ENCODE data around the gene PACS2. TPM values are rescaled to one million over a fixed set of nuclear protein-coding genes. Genes with fewer than 3 reads are reported as not detected.

The PACS2 gene
- polyA plus RNA-seq, 1 of the 3 experiments (the other 2 are of a cell fraction), result 42.7 TPM

DNA sequence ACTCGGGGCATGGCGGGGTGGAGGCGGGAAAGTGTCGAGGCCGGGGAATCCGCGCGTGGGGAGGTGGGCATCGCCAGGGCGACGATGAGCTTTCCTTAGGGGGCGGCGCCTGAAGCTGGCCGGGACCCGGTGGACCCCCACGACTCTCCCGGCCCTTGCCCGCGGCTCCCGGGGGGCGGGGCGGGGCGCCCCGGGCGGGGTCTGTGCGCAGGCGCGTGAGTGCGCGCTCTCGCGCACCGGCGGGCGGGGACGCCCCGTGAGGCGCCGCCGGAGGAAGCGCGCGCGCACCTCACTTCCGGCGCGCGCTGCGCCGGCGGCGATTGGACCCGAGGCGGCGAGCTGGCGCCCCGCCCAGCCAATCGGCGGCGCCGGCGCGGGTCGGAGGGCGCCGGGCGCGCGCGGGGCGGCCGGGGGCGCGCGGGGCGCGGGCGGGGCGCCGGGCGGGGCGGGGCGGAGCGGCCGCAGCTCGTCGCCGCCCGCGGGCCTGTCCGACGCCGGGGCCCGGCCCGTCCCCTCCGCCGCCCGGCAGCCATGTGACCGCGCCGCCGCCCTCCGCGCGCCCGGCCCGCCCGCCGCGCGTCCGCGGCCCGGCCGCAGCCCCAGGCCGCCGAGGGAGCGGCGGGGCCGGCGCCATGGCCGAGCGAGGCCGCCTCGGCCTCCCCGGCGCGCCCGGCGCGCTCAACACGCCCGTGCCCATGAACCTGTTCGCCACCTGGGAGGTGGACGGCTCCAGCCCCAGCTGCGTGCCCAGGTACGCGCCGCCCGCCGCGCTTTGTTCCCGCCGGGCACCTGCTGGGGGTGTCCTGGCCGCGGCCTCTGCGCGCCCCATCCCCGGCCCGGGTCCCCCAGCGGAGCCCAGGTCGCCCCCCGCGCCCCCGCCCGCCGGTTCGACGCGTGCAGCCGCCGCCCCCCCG is at the start of gene PACS2 (continued):
- TF ChIP-seq EZH2phosphoT487 (IDR thresholded peaks at IDR 0.05; ENCODE audit: borderline replicate concordance, low read depth) (no peak), MXI1 (IDR thresholded peaks at IDR 0.05; ENCODE audit: low read depth, low read length) (peak; percentile 20; the same call in 1 of the 2 replicates), TAF1 (IDR thresholded peaks at IDR 0.05; ENCODE audit: borderline replicate concordance, low read depth, low read length) (no peak), GATA2 (CRISPR knock-in tag; IDR thresholded peaks at IDR 0.05) (no peak), YY1 (IDR thresholded peaks at IDR 0.05; ENCODE audit: low read depth) (no peak), TCF12 (IDR thresholded peaks at IDR 0.05) (no peak)
- TF ChIP-seq, protein P1, sequence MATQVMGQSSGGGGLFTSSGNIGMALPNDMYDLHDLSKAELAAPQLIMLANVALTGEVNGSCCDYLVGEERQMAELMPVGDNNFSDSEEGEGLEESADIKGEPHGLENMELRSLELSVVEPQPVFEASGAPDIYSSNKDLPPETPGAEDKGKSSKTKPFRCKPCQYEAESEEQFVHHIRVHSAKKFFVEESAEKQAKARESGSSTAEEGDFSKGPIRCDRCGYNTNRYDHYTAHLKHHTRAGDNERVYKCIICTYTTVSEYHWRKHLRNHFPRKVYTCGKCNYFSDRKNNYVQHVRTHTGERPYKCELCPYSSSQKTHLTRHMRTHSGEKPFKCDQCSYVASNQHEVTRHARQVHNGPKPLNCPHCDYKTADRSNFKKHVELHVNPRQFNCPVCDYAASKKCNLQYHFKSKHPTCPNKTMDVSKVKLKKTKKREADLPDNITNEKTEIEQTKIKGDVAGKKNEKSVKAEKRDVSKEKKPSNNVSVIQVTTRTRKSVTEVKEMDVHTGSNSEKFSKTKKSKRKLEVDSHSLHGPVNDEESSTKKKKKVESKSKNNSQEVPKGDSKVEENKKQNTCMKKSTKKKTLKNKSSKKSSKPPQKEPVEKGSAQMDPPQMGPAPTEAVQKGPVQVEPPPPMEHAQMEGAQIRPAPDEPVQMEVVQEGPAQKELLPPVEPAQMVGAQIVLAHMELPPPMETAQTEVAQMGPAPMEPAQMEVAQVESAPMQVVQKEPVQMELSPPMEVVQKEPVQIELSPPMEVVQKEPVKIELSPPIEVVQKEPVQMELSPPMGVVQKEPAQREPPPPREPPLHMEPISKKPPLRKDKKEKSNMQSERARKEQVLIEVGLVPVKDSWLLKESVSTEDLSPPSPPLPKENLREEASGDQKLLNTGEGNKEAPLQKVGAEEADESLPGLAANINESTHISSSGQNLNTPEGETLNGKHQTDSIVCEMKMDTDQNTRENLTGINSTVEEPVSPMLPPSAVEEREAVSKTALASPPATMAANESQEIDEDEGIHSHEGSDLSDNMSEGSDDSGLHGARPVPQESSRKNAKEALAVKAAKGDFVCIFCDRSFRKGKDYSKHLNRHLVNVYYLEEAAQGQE (IDR thresholded peaks at IDR 0.05; ENCODE audit: low read depth, low read length), result no peak
- TF ChIP-seq, protein P2, sequence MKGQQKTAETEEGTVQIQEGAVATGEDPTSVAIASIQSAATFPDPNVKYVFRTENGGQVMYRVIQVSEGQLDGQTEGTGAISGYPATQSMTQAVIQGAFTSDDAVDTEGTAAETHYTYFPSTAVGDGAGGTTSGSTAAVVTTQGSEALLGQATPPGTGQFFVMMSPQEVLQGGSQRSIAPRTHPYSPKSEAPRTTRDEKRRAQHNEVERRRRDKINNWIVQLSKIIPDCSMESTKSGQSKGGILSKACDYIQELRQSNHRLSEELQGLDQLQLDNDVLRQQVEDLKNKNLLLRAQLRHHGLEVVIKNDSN (IDR thresholded peaks at IDR 0.05; ENCODE audit: borderline replicate concordance, low read depth), result no peak

DNA sequence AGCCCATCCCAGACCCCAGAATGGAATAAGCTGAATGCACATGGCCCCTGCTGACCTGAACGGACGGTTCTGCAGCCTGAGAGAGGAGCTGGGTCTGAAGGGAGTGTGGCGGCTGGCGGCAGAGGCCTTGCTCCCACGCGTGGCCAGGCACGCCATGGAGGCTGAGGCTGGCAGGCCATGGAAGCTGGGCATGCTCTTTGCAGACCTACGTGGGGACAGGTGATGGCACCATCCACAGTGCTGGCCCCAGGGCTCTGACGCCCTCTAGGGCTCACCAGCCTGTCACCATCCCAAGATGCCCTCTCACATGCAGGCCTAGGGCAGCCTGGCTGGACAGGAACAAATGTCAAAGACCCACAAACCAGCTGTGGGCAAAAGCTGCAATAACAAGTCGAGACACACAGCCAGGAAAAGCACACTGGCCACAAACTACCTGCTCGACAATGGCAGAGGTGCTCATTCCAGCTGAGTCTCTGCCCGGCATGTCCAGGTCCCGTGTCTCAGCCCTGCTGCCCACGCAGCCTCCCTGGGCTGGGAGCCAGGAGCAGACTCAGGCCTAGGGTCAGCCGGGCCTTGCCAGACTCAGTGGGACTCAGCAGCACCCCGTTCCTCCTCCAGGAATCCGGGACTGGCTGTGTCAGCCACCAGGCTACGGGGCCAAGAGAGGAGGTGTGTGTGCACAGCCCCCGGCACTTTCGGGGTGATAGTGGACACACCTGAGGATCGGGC is 46.6 kb upstream of the PACS2 start:
- Histone ChIP-seq H3K79me2 (ENCODE audit: insufficient read depth) (peaks cover 10% of the 10 kb centered on the region; the same call in 1 of the 2 replicates), H2AFZ (ENCODE audit: low read depth) (no peak overlapping the region), H3K27ac (ENCODE audit: low read depth in 2 of 2, low read length in 1 of 2) (no peak overlapping the region; a peak in 1 of 4 replicates), H3F3A (replicated peaks; ENCODE audit: insufficient read depth) (no peaks in the 10 kb centered on the region), H3K4me1 (ENCODE audit: control insufficient read depth in 1 of 2, insufficient read depth in 2 of 2, low read depth in 1 of 2, low read length in 1 of 2) (peaks cover 0 to 11% of the 10 kb centered on the region in 2 experiments; a peak in 1 of 4 replicates), H3K4me3 (ENCODE audit: low read depth in 2 of 2, low read length in 1 of 2) (no peak overlapping the region), H3K9ac (no peak overlapping the region), H3K9me2 (no peaks in the 10 kb centered on the region), H3K36me3 (replicated peaks in 1 of 2; ENCODE audit: control insufficient read depth in 1 of 2, insufficient read depth in 2 of 2, low read length in 1 of 2) (peaks cover 2 to 3% of the 10 kb centered on the region in 2 experiments), H3K4me2 (no peak overlapping the region), H3K27me3 (ENCODE audit: insufficient read depth) (no peaks in the 10 kb centered on the region), H3K9me3 (no peaks in the 10 kb centered on the region), H4K20me1 (ENCODE audit: insufficient read depth) (0 out of 2 replicates have a peak, but pooled peaks cover 4% of the 10 kb centered on the region)
- CTCF ChIA-PET, result interaction anchor here (1.0 to 2.0 kb wide), 9 partner anchors 8 to 73 kb away, joined by 3 to 5 read pairs (median 4); no protein-coding TSS in a partner anchor
- DNase-seq, result no peak
- TF ChIP-seq, protein P3, sequence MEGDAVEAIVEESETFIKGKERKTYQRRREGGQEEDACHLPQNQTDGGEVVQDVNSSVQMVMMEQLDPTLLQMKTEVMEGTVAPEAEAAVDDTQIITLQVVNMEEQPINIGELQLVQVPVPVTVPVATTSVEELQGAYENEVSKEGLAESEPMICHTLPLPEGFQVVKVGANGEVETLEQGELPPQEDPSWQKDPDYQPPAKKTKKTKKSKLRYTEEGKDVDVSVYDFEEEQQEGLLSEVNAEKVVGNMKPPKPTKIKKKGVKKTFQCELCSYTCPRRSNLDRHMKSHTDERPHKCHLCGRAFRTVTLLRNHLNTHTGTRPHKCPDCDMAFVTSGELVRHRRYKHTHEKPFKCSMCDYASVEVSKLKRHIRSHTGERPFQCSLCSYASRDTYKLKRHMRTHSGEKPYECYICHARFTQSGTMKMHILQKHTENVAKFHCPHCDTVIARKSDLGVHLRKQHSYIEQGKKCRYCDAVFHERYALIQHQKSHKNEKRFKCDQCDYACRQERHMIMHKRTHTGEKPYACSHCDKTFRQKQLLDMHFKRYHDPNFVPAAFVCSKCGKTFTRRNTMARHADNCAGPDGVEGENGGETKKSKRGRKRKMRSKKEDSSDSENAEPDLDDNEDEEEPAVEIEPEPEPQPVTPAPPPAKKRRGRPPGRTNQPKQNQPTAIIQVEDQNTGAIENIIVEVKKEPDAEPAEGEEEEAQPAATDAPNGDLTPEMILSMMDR (IDR thresholded peaks at IDR 0.05), result no peak
- TF ChIP-seq FOXM1 (IDR thresholded peaks at IDR 0.05; ENCODE audit: low read depth), result no peak
- no peak for TF ChIP-seq CHD2 (IDR thresholded peaks at IDR 0.05; ENCODE audit: low read length, partially characterized antibody)
- TF ChIP-seq YY1 (IDR thresholded peaks at IDR 0.05; ENCODE audit: low read depth), result no peak
- TF ChIP-seq NFIC (IDR thresholded peaks at IDR 0.05; ENCODE audit: borderline replicate concordance), result no peak
- no peak for TF ChIP-seq TCF12 (IDR thresholded peaks at IDR 0.05)
- TF ChIP-seq RAD21 (IDR thresholded peaks at IDR 0.05; ENCODE audit: low read length), result peak; percentile 37
- 90% methylated on average over 19 of the region's 21 CpGs for WGBS (ENCODE audit: low lambda C conversion rate)
- POLR2A ChIA-PET, result no interaction called here

All from SK-N-SH (cell line).